ENCODE results near the gene APCS.

The APCS gene, protein sequence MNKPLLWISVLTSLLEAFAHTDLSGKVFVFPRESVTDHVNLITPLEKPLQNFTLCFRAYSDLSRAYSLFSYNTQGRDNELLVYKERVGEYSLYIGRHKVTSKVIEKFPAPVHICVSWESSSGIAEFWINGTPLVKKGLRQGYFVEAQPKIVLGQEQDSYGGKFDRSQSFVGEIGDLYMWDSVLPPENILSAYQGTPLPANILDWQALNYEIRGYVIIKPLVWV

DNA sequence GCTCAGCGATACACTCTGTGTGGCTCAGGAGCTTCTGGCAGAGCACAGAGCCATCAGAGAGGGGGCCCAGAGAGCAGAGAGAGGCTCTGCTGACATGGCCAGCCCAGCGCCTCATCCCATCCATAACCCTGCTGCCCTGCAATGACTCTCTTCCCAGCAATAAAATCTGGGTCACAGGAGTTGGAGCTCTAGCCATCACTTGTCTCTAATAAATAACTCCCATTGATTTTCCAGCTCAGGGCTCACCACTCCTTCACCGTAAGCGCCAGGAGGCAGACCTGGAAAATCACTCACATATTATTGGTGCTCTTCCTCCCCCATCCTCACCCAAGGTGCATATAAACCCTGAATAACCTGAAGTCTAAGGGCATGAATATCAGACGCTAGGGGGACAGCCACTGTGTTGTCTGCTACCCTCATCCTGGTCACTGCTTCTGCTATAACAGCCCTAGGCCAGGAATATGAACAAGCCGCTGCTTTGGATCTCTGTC is at the start of gene APCS:
TSS of gene APCS (plus strand) at position 366 of the 491 bp plus-strand sequence. CDS start at position 462, 96 bp downstream.
- H3K4me3 Mint-ChIP-seq, result no peak within 1 kb of the TSS
- no peak for ATAC-seq
- no peaks in the 10 kb centered on the region for H3K36me3 Mint-ChIP-seq (ENCODE audit: low read depth)
- H3K4me1 Mint-ChIP-seq, result no peaks in the 10 kb centered on the region
- DNase-seq, result no peak
- H3K27me3 Mint-ChIP-seq, result peaks cover 15% of the 10 kb centered on the region
- no peak within 1 kb of the TSS for H3K27ac Mint-ChIP-seq
- H3K9me3 Mint-ChIP-seq, result no peaks in the 10 kb centered on the region

DNA sequence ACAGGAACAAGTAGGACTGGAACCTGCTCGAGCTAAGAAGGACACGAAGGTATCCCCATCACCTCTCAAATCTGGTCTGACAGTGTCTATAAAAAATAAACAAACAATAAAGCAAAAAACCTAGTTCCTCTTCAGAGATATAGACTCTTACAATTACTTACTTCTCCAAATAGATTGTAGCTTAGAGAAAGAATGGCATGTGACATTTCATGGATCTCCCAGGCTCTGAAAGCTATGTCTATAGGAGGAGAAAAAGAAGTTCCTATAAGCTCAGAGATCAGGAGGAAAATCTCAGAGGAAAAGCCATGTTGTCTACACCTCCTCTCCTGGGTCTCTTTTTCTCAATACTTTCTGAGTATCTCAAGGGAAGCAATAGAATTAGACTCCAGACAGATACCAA is 39.5 kb upstream of the APCS start:
- H3K4me1 Mint-ChIP-seq, result no peaks in the 10 kb centered on the region
- ATAC-seq (no peak), DNase-seq (no peak)
- H3K27me3 Mint-ChIP-seq, result peaks cover 15% of the 10 kb centered on the region
- H3K36me3 Mint-ChIP-seq (ENCODE audit: low read depth), result no peaks in the 10 kb centered on the region
- no peak overlapping the region for H3K27ac Mint-ChIP-seq
- H3K9me3 Mint-ChIP-seq, result no peaks in the 10 kb centered on the region
- no peak overlapping the region for H3K4me3 Mint-ChIP-seq

DNA sequence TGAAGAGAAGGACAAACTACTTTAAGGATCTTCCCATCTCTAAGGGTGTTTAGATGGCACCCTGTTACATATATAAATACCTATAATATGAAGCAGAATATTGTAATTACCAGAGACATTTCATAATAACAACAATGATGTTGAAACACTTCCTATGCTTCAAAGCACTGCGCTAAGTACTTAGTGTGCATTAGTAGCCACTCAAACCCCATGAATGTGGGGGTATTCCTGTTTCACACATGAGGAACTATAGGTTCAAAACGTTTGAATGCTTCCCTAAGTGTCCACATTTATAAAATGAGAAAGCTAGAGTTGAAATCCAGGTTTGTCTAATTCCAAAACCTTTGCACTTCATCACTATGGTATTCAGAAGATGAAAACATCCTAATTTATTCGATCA is 33.4 kb upstream of the APCS start:
- DNase-seq (no peak), ATAC-seq (no peak)
- Mint-ChIP-seq H3K27ac (no peak overlapping the region), H3K36me3 (ENCODE audit: low read depth) (no peaks in the 10 kb centered on the region), H3K4me3 (no peak overlapping the region), H3K27me3 (peaks cover 17% of the 10 kb centered on the region), H3K9me3 (no peaks in the 10 kb centered on the region), H3K4me1 (no peaks in the 10 kb centered on the region)

DNA sequence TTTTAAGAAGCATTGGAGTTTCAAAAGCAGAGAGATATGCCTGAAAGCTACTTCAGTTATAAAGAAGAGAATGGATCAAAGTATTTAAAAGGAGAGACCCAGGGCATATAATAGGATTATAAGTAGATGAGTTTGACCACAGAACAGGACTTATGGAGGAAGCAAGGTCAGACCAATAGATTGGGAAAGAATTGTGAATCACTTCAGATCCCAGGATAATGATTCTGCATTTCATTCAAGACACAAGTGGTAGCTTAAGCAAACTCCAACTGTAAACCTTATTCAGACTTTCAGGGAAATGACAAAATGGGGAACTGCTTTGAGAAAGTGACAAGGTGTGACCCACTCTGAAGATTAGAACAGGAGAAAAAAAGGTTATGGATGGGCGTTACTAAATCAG is 32.9 kb upstream of the APCS start:
- Mint-ChIP-seq H3K27ac (no peak overlapping the region), H3K36me3 (ENCODE audit: low read depth) (no peaks in the 10 kb centered on the region), H3K27me3 (peaks cover 17% of the 10 kb centered on the region), H3K4me3 (no peak overlapping the region), H3K9me3 (no peaks in the 10 kb centered on the region), H3K4me1 (no peaks in the 10 kb centered on the region)
- DNase-seq (no peak), ATAC-seq (no peak)

DNA sequence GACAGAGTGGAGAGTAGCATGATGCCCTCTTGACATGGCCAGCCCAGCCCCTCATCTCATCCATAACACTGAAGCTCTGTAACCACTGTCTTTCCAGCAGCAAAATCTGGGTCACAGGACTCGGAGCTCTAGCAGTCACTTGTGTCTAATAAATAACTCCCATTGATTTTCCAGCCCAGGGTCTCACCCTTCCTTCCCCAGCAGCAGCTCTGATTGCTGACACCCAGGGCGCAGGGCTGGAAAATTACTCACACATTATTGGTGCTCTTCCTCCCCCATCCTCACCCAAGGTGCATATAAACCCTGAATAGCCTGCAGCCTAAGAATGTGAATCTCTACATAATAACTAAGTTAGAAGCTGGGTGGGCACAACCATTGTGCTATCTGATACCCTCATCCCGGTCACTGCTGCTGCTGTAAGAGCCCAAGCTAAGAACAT is 30.7 kb upstream of the APCS start:
- no peak overlapping the region for H3K4me3 Mint-ChIP-seq
- ATAC-seq (no peak), DNase-seq (no peak)
- no peaks in the 10 kb centered on the region for H3K36me3 Mint-ChIP-seq (ENCODE audit: low read depth)
- no peaks in the 10 kb centered on the region for H3K9me3 Mint-ChIP-seq
- H3K27me3 Mint-ChIP-seq, result peaks cover 11% of the 10 kb centered on the region
- H3K4me1 Mint-ChIP-seq, result no peaks in the 10 kb centered on the region
- H3K27ac Mint-ChIP-seq, result no peak overlapping the region

DNA sequence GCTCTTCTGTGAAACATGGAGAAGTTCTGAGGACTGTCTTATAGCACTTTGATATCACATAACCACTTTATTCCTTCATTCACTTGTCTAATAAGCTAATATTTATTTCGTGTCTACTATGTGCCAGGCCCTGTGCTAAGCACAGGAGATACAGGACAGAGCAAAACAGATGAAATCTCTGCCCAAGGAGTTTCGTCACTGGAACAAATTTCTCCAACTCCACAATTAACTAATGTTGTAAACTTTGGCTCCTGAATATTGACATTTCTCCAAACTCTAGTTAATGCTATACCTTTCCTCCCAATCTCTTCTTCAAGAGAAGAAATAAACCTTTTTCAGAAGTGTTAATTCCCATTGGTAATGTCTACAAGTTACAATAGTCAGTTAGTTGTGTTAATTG is 27.0 kb upstream of the APCS start:
- Mint-ChIP-seq H3K36me3 (ENCODE audit: low read depth) (no peaks in the 10 kb centered on the region), H3K4me3 (no peak overlapping the region), H3K9me3 (no peaks in the 10 kb centered on the region), H3K27ac (no peak overlapping the region), H3K4me1 (no peaks in the 10 kb centered on the region), H3K27me3 (peaks cover 4% of the 10 kb centered on the region)
- ATAC-seq (no peak), DNase-seq (no peak)

DNA sequence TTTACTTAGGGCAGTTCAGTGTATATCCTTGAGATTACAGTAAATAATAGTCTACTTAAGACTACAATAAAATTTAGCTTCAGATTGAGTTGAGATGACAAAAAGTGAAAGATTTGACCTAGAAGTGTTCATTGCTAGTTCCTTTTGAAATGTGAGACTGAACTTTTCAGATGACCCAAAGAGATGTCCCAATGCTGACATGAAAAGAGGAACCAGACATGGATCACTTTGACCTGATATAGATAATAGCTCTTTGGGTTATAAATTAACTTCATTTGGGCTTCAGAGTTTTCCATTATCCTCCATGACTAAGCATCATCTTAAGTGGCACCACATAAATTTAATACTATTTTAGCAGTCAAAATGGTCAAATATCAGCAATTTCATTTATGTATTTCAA is 26.1 kb upstream of the APCS start:
- peaks cover 7% of the 10 kb centered on the region for H3K27me3 Mint-ChIP-seq
- DNase-seq, result no peak
- ATAC-seq, result no peak
- no peaks in the 10 kb centered on the region for H3K9me3 Mint-ChIP-seq
- H3K36me3 Mint-ChIP-seq (ENCODE audit: low read depth), result no peaks in the 10 kb centered on the region
- H3K4me1 Mint-ChIP-seq, result no peaks in the 10 kb centered on the region
- H3K27ac Mint-ChIP-seq, result no peak overlapping the region
- H3K4me3 Mint-ChIP-seq, result no peak overlapping the region

DNA sequence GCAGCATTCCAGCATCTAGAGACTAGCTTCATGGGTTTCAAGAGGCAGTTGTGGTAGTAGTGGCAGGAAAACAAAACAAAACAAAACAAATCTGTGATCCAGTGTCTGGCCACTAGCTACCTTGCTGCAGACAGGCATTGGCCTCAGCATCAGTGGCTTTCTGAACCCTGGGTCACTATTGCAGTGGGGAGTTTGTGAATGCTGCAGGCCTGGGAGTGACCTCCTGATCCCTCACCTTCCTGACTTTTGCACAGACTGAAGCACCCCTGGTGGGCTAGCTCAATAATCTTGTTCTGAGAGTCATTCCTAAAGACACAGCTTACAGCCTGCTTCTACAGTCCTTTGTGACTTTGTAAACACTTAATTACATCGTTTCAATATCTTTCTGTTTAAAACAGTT is 24.9 kb upstream of the APCS start:
- Mint-ChIP-seq H3K4me1 (no peaks in the 10 kb centered on the region), H3K27me3 (peaks cover 5% of the 10 kb centered on the region)

DNA sequence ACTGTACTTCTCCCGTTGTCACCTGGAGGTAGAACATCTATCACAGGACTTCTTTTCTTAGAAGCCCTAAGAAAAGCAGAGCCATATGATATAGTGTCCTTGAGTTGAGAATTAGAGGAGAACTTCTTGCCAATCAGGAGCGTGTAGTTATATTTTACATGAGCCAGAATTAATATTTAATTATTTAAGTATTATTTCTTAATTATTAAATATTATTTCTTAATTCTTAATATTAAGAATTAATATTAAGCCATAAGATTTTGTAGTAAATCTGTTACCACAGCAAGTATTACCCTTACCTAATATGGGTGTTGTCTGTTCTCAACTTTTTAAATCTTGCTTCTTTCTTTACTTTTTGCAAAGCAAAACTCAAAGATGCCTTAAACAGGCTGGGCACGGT is 10.2 kb upstream of the APCS start:
- peaks cover 2% of the 10 kb centered on the region for H3K4me1 Mint-ChIP-seq
- DNase-seq, result no peak
- H3K27me3 Mint-ChIP-seq, result peaks cover 16% of the 10 kb centered on the region
- peaks cover 6% of the 10 kb centered on the region for H3K9me3 Mint-ChIP-seq
- ATAC-seq, result no peak
- H3K4me3 Mint-ChIP-seq, result no peak overlapping the region
- H3K36me3 Mint-ChIP-seq (ENCODE audit: low read depth), result no peaks in the 10 kb centered on the region
- no peak overlapping the region for H3K27ac Mint-ChIP-seq

More for the DNA sequence above, 24.9 kb upstream of the APCS start:
- H3K4me3 Mint-ChIP-seq, result no peak overlapping the region
- no peak overlapping the region for H3K27ac Mint-ChIP-seq
- ATAC-seq, result no peak
- H3K9me3 Mint-ChIP-seq, result no peaks in the 10 kb centered on the region
- DNase-seq, result no peak
- H3K36me3 Mint-ChIP-seq (ENCODE audit: low read depth), result no peaks in the 10 kb centered on the region

DNA sequence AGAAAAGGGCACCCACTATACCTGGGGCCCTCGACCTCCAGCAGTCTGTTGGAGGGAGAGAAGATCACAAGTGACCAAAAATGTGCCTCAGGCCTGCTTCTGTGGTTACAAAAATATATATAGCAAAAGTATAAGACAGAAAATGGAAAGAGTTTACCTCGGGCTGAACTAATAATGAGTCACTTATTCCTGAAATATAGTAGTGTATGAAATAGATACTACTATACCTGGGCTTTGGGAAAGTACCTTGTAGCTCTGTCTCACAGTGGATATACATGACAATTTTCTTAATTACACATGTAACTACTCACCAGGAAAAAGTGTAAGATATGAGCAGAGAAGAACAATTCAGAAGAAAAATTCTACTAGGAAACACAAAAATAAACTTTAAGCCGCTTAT is 7.3 kb upstream of the APCS start:
- no peak overlapping the region for H3K4me3 Mint-ChIP-seq

DNA sequence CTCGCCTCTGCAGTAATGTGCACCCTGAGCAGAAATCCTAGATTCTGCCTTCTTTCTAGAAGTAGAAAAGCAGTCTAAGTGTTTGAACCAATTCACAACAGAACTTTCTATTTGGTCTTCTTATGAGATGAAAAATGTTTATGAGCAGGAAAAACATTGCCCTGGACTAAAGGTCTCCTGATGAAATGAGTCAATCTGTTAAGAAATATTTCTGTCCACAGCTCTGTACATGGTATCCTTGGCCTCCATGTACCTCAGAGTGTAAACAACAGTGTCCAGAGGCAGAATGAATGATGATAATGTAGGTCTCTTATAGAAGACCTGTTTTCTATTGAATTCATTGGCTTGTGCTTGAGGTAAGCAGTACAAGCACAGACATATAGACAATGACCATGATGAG is 6.2 kb upstream of the APCS start:
- Mint-ChIP-seq H3K27ac (no peak overlapping the region), H3K9me3 (no peaks in the 10 kb centered on the region), H3K36me3 (ENCODE audit: low read depth) (no peaks in the 10 kb centered on the region), H3K4me1 (peaks cover 2% of the 10 kb centered on the region), H3K4me3 (no peak overlapping the region), H3K27me3 (peaks cover 15% of the 10 kb centered on the region)
- ATAC-seq (no peak), DNase-seq (no peak)

More for the DNA sequence above, 7.3 kb upstream of the APCS start:
- Mint-ChIP-seq H3K36me3 (ENCODE audit: low read depth) (no peaks in the 10 kb centered on the region), H3K4me1 (peaks cover 2% of the 10 kb centered on the region), H3K9me3 (peaks cover under 1% of the 10 kb centered on the region), H3K27ac (no peak overlapping the region), H3K27me3 (peaks cover 15% of the 10 kb centered on the region)
- ATAC-seq (peak; percentile 46), DNase-seq (no peak)

DNA sequence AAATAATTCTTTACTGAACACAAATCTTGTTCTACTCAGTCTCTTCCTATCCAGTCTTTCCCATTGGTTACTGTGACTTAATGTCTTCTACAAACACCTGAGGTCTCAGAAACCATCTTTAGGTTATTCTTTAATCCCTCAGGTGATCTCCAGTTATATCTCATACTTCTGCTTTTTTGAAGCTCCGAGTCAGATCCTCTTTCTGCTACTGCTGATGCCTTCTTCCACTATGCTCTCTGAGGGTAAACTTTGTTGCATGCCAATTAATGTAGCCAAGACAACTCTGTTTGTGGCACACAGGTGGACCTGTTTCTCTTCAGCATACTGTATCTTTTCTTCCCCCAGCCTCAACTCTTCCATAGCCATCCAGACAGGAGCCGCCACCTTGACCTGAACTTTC is 3.1 kb upstream of the APCS start:
- DNase-seq, result no peak
- peaks cover 2% of the 10 kb centered on the region for H3K4me1 Mint-ChIP-seq
- no peak for ATAC-seq
- no peak overlapping the region for H3K27ac Mint-ChIP-seq
- H3K4me3 Mint-ChIP-seq, result no peak overlapping the region
- H3K9me3 Mint-ChIP-seq, result no peaks in the 10 kb centered on the region
- H3K36me3 Mint-ChIP-seq (ENCODE audit: low read depth), result no peaks in the 10 kb centered on the region
- peaks cover 13% of the 10 kb centered on the region for H3K27me3 Mint-ChIP-seq

DNA sequence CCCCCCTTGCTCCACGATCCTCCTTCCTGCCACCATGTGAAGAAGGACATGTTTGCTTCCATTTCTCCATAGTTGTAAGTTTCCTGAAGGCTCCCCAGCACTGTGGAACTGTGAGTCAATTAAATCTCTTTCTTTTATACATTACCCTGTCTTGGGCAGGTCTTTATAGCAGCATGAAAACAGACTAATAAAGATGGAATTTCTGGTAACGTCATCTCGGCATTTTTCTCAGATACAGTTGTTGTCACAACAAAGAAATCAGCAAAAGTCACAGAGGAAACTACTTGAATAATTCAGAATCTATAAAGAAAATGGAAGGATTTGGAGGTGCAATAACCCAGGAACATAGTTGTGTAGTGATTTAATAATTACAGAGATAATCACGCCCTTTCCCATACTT is 4.4 kb downstream of the APCS start:
- Mint-ChIP-seq H3K4me1 (no peaks in the 10 kb centered on the region), H3K27me3 (peaks cover 8% of the 10 kb centered on the region), H3K9me3 (no peaks in the 10 kb centered on the region), H3K4me3 (no peak overlapping the region), H3K27ac (no peak overlapping the region), H3K36me3 (ENCODE audit: low read depth) (no peaks in the 10 kb centered on the region)
- DNase-seq (no peak), ATAC-seq (no peak)

DNA sequence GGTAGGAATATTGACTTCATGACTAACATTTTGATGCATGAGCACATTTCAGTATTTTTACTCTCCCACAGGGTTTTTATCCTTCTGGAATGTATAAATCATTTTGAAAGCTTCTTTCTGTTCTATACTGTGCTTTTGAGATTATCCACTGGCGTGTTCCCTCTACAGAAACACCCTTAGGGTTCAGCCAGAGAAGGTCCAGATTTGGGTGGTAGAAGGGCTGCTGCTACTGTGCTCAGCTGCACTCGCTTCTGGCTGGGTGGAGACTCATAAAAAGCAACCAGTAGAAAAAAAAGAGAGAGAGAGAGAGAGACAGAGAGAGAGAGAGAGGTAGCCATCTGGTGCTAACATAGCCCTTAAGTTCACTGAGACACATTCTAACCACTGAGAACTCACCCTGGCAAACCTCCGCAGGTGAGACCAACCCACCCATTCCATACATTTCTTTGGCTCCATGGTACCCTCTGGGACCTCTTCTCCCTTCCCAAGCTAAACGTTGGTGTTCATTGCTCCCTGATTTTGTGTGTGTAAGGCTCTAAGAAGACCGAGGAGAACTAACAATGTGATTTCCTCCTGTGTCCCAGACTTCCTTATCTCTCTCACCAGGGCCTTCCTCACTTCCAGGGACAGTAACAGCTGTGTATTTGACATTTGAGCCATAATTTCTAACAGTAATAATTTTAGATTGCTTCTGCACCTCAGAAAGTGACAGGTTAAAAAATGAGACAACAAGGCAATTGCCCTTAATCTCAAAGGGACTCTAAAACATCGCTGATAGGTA is 7.2 kb downstream of the APCS start:
- Mint-ChIP-seq H3K4me3 (no peak overlapping the region), H3K36me3 (ENCODE audit: low read depth) (no peaks in the 10 kb centered on the region), H3K27ac (no peak overlapping the region), H3K9me3 (no peaks in the 10 kb centered on the region), H3K27me3 (peaks cover 12% of the 10 kb centered on the region), H3K4me1 (no peaks in the 10 kb centered on the region)
- ATAC-seq (no peak), DNase-seq (no peak)

DNA sequence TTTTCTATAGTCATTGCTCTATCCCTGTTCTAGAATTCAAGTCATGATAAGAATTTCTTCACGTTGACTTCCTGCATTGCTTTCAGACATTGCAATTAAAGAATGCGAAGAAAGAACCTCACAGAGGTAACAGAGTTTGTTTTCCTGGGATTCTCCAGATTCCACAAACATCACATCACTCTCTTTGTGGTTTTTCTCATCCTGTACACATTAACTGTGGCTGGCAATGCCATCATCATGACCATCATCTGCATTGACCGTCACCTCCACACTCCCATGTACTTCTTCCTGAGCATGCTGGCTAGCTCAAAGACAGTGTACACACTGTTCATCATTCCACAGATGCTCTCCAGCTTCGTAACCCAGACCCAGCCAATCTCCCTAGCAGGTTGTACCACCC is 10.6 kb downstream of the APCS start:
- no peak overlapping the region for H3K4me3 Mint-ChIP-seq
- DNase-seq (no peak), ATAC-seq (no peak)
- peaks cover 3% of the 10 kb centered on the region for H3K4me1 Mint-ChIP-seq
- no peak overlapping the region for H3K27ac Mint-ChIP-seq
- H3K9me3 Mint-ChIP-seq, result no peaks in the 10 kb centered on the region
- no peaks in the 10 kb centered on the region for H3K36me3 Mint-ChIP-seq (ENCODE audit: low read depth)
- peaks cover 26% of the 10 kb centered on the region for H3K27me3 Mint-ChIP-seq
